A549 (cell line): ENCODE measurements around the gene SETD4.

Source experiments
- CBX2 ChIP-seq: fragments of 200-600 bp; sonication (generic); IDR thresholded peaks from 2 replicates; pipeline ENCODE4 v1.6.1; 2016; ENCODE audit warnings: low read depth, mild to moderate bottlenecking, borderline replicate concordance
- EP300 ChIP-seq, 2 experiments: fragments of >200 bp; sonication (Bioruptor Twin); formaldehyde crosslinking; IDR thresholded peaks; 2 replicates in 1 of 2; 3 replicates in 1 of 2; pipeline ENCODE4 v1.6.1; 2016 to 2017
- NFE2L2 ChIP-seq: fragments of 150-350 bp; conservative IDR thresholded peaks from 2 replicates; pipeline ENCODE4 v1.6.1; 2014; ENCODE audit warnings: low read length
- PHF8 ChIP-seq: fragments of 200-600 bp; sonication (generic); IDR thresholded peaks from 2 replicates; pipeline ENCODE4 v1.6.1; 2016; ENCODE audit warnings: low read depth, mild to moderate bottlenecking, antibody characterized with exemption, moderate library complexity, borderline replicate concordance
- POLR2A ChIP-seq: IDR thresholded peaks from 2 replicates; pipeline ENCODE4 v1.6.1; 2012; ENCODE audit warnings: mild to moderate bottlenecking, low read length
- POLR2AphosphoS2 ChIP-seq: conservative IDR thresholded peaks from 2 replicates; pipeline ENCODE4 v1.6.1; 2012; ENCODE audit warnings: low read length, improper control_type of control experiment, inconsistent platforms
- TFCP2L1 ChIP-seq: fragments of 250-450 bp; sonication (Bioruptor Pico); IDR thresholded peaks from 2 replicates; pipeline ENCODE4 v1.5.0; 2021; ENCODE audit warnings: mild to moderate bottlenecking
- TF ChIP-seq, protein P1 (sequence below): fragments of >200 bp; sonication (Bioruptor Twin); formaldehyde crosslinking; IDR thresholded peaks from 3 replicates; pipeline ENCODE4 v1.5.1; 2016
- TF ChIP-seq, protein P2 (sequence below): fragments of 200-600 bp; sonication (generic); IDR thresholded peaks from 2 replicates; pipeline ENCODE4 v1.6.1; 2016; ENCODE audit warnings: antibody characterized with exemption, mild to moderate bottlenecking, moderate library complexity
- TF ChIP-seq, protein P3 (sequence below): IDR thresholded peaks from 2 replicates; pipeline ENCODE4 v1.6.1; 2012

DNA sequence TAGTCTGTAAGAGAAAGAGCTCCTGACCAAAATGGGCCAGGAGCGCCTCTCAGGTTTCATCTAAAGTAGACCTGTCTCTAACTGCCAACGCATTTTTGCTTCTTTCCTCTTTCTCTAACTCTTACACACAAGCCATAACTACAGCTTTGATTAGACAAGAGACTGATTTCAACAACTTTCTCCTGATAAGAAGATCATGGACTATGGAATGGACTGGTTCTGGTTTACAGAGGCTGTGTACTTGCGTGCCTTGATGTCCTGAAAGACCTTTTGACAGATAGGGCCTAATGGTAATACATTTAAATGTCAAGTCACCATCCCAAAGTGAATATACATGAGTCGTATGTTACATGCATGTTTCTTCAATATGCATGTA, 3.7 kb upstream of the SETD4 start:
- TF ChIP-seq, protein P1, sequence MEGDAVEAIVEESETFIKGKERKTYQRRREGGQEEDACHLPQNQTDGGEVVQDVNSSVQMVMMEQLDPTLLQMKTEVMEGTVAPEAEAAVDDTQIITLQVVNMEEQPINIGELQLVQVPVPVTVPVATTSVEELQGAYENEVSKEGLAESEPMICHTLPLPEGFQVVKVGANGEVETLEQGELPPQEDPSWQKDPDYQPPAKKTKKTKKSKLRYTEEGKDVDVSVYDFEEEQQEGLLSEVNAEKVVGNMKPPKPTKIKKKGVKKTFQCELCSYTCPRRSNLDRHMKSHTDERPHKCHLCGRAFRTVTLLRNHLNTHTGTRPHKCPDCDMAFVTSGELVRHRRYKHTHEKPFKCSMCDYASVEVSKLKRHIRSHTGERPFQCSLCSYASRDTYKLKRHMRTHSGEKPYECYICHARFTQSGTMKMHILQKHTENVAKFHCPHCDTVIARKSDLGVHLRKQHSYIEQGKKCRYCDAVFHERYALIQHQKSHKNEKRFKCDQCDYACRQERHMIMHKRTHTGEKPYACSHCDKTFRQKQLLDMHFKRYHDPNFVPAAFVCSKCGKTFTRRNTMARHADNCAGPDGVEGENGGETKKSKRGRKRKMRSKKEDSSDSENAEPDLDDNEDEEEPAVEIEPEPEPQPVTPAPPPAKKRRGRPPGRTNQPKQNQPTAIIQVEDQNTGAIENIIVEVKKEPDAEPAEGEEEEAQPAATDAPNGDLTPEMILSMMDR = no peak
- no peak for TF ChIP-seq NFE2L2
- TF ChIP-seq PHF8 = no peak
- TF ChIP-seq, protein P2, sequence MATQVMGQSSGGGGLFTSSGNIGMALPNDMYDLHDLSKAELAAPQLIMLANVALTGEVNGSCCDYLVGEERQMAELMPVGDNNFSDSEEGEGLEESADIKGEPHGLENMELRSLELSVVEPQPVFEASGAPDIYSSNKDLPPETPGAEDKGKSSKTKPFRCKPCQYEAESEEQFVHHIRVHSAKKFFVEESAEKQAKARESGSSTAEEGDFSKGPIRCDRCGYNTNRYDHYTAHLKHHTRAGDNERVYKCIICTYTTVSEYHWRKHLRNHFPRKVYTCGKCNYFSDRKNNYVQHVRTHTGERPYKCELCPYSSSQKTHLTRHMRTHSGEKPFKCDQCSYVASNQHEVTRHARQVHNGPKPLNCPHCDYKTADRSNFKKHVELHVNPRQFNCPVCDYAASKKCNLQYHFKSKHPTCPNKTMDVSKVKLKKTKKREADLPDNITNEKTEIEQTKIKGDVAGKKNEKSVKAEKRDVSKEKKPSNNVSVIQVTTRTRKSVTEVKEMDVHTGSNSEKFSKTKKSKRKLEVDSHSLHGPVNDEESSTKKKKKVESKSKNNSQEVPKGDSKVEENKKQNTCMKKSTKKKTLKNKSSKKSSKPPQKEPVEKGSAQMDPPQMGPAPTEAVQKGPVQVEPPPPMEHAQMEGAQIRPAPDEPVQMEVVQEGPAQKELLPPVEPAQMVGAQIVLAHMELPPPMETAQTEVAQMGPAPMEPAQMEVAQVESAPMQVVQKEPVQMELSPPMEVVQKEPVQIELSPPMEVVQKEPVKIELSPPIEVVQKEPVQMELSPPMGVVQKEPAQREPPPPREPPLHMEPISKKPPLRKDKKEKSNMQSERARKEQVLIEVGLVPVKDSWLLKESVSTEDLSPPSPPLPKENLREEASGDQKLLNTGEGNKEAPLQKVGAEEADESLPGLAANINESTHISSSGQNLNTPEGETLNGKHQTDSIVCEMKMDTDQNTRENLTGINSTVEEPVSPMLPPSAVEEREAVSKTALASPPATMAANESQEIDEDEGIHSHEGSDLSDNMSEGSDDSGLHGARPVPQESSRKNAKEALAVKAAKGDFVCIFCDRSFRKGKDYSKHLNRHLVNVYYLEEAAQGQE = no peak
- TF ChIP-seq TFCP2L1 = no peak
- TF ChIP-seq EP300 (IDR thresholded peaks at IDR 0.05) = no peak
- no peak for TF ChIP-seq POLR2AphosphoS2
- TF ChIP-seq POLR2A = no peak
- TF ChIP-seq, protein P3, sequence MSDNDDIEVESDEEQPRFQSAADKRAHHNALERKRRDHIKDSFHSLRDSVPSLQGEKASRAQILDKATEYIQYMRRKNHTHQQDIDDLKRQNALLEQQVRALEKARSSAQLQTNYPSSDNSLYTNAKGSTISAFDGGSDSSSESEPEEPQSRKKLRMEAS = no peak
- TF ChIP-seq CBX2 = no peak
